SU-DHL-6 (cell line): ENCODE data around the gene SMAD6.

ENCODE experiments used
- H2AFZ ChIP-seq: fragments of 200-600 bp; sonication (generic); 2 replicates; pipeline ENCODE4 v1.6.1; 2014; ENCODE audit warnings: low read depth, mild to moderate bottlenecking, moderate library complexity, mixed read lengths, antibody characterized with exemption, low read length; ENCODE audit not compliant: severe bottlenecking
- H3F3A ChIP-seq: fragments of 200-600 bp; shearing (Covaris generic); 2 replicates; pipeline ENCODE4 v1.6.0; 2016; ENCODE audit warnings: antibody characterized with exemption, mild to moderate bottlenecking; ENCODE audit not compliant: insufficient read depth
- H3K27ac ChIP-seq: fragments of 200-600 bp; sonication (generic); 2 replicates; pipeline ENCODE4 v1.5.1; 2016; ENCODE audit warnings: low read depth, mild to moderate bottlenecking, low read length, moderate library complexity, mixed read lengths
- H3K27me3 ChIP-seq: fragments of 200-600 bp; sonication (generic), shearing (Covaris generic); 2 replicates; pipeline ENCODE4 v1.6.0; 2014; ENCODE audit warnings: mild to moderate bottlenecking, low read length
- H3K36me3 ChIP-seq: fragments of 200-600 bp; sonication (generic); 2 replicates; pipeline ENCODE4 v1.6.1; 2014; ENCODE audit warnings: mild to moderate bottlenecking, low read length, mixed read lengths
- H3K4me2 ChIP-seq: fragments of 300-600, 200-600 bp; shearing (Covaris generic), sonication (generic); 2 replicates; pipeline ENCODE4 v1.6.0; 2014; ENCODE audit warnings: low read length, low read depth, mild to moderate bottlenecking; ENCODE audit not compliant: poor library complexity, severe bottlenecking
- H3K4me3 ChIP-seq: fragments of 200-600 bp; sonication (generic); 2 replicates; pipeline ENCODE4 v1.5.1; 2014; ENCODE audit warnings: antibody characterized with exemption, low read length, mild to moderate bottlenecking, mixed read lengths; ENCODE audit not compliant: insufficient read depth, poor library complexity, severe bottlenecking
- H3K79me2 ChIP-seq: fragments of 200-600 bp; sonication (generic); 2 replicates; pipeline ENCODE4 v1.6.1; 2014; ENCODE audit warnings: mild to moderate bottlenecking, low read length, moderate library complexity; ENCODE audit not compliant: insufficient read depth
- H3K9ac ChIP-seq: fragments of 200-600 bp; sonication (generic); 2 replicates; pipeline ENCODE4 v1.7.0; 2014; ENCODE audit warnings: mild to moderate bottlenecking, low read length
- H3K9me2 ChIP-seq: fragments of 200-600 bp; sonication (generic); replicated peaks from 2 replicates; pipeline ENCODE4 v1.6.1; 2014; ENCODE audit warnings: low read length; ENCODE audit not compliant: insufficient read depth
- H3K9me3 ChIP-seq: fragments of 200-600 bp; sonication (generic); 2 replicates; pipeline ENCODE4 v1.6.1; 2014; ENCODE audit warnings: low read length, mixed read lengths; ENCODE audit not compliant: insufficient read depth
- H4K20me1 ChIP-seq: fragments of 200-600 bp; sonication (generic); 2 replicates; pipeline ENCODE4 v1.6.1; 2014; ENCODE audit warnings: low read depth, mild to moderate bottlenecking, antibody characterized with exemption, low read length, moderate library complexity, mixed read lengths
- CTCF ChIP-seq: fragments of 200-600 bp; sonication (generic); IDR thresholded peaks from one replicate; pipeline ENCODE4 v1.5.1; 2017; ENCODE audit warnings: antibody characterized with exemption, mild to moderate bottlenecking, low read length, moderate library complexity; ENCODE audit not compliant: insufficient read depth, poor library complexity, severe bottlenecking
- EZH2phosphoT487 ChIP-seq: fragments of 200-600 bp; sonication (generic), shearing (Covaris generic); conservative IDR thresholded peaks from 2 replicates; pipeline ENCODE4 v1.6.1; 2018; ENCODE audit warnings: mild to moderate bottlenecking, antibody characterized with exemption, low read length, moderate library complexity, mixed read lengths

SMAD6 gene

GRCh38 chr15:66749841-66750575 lies 48.0 kb downstream of the SMAD6 start:
- no peaks in the 10 kb centered on the region for H3K27me3 ChIP-seq
- no peak overlapping the region for H3K4me3 ChIP-seq
- H3F3A ChIP-seq = no peaks in the 10 kb centered on the region
- no peak overlapping the region for H3K27ac ChIP-seq
- no peak overlapping the region for H3K4me2 ChIP-seq
- no peak for TF ChIP-seq EZH2phosphoT487
- H4K20me1 ChIP-seq = no peaks in the 10 kb centered on the region
- no peaks in the 10 kb centered on the region for H3K79me2 ChIP-seq
- no peak overlapping the region for H2AFZ ChIP-seq
- H3K36me3 ChIP-seq = no peaks in the 10 kb centered on the region
- no peak overlapping the region for H3K9ac ChIP-seq
- H3K9me2 ChIP-seq = no peaks in the 10 kb centered on the region
- H3K9me3 ChIP-seq = peaks cover 2% of the 10 kb centered on the region; the same call in 1 of the 2 replicates

- Histone ChIP-seq H3K36me3 (no peaks in the 10 kb centered on the region), H3K4me3 (no peak overlapping the region), H3K4me2 (no peak overlapping the region), H4K20me1 (no peaks in the 10 kb centered on the region), H3K9me3 (peaks cover 3% of the 10 kb centered on the region; the same call in 1 of the 2 replicates), H3K9me2 (no peaks in the 10 kb centered on the region), H3K9ac (no peak overlapping the region), H3K27me3 (no peaks in the 10 kb centered on the region), H3K79me2 (no peaks in the 10 kb centered on the region), H3F3A (no peaks in the 10 kb centered on the region), H2AFZ (no peak overlapping the region), H3K27ac (no peak overlapping the region)
- TF ChIP-seq EZH2phosphoT487 = no peak
- TF ChIP-seq CTCF = no peak
Observed at GRCh38 chr15:66750609-66751008, 48.6 kb downstream of the SMAD6 start.

- Histone ChIP-seq H3K27ac (no peak overlapping the region), H3K9me2 (no peaks in the 10 kb centered on the region), H3F3A (no peaks in the 10 kb centered on the region), H2AFZ (no peak overlapping the region), H3K4me2 (no peak overlapping the region), H3K9ac (no peak overlapping the region), H4K20me1 (no peaks in the 10 kb centered on the region), H3K36me3 (no peaks in the 10 kb centered on the region), H3K4me3 (no peak overlapping the region), H3K27me3 (no peaks in the 10 kb centered on the region), H3K9me3 (peaks cover 3% of the 10 kb centered on the region; the same call in 1 of the 2 replicates), H3K79me2 (no peaks in the 10 kb centered on the region)
- no peak for TF ChIP-seq EZH2phosphoT487
Observed at GRCh38 chr15:66751579-66751978, 49.5 kb downstream of the SMAD6 start.

- Histone ChIP-seq H3K79me2 (no peaks in the 10 kb centered on the region), H2AFZ (no peak overlapping the region), H3K9me2 (no peaks in the 10 kb centered on the region), H3K27ac (no peak overlapping the region), H3K36me3 (no peaks in the 10 kb centered on the region), H3K27me3 (no peaks in the 10 kb centered on the region), H4K20me1 (no peaks in the 10 kb centered on the region), H3K9ac (no peak overlapping the region), H3K9me3 (peaks cover 3% of the 10 kb centered on the region; the same call in 1 of the 2 replicates), H3F3A (no peaks in the 10 kb centered on the region), H3K4me3 (no peak overlapping the region), H3K4me2 (no peak overlapping the region)
- TF ChIP-seq CTCF (no peak), EZH2phosphoT487 (no peak)
Observed at GRCh38 chr15:66752078-66752477, 50.0 kb downstream of the SMAD6 start.
